HCT116 (cell line): ENCODE measurements around the gene PRELID2.

ENCODE experiments used
- CTCF ChIP-seq, 3 experiments: fragments of 200-600 bp in 1 of 3; sonication (generic) in 1 of 3; IDR thresholded peaks in 2 of 3; conservative IDR thresholded peaks in 1 of 3; 2 replicates each; pipeline ENCODE4 v1.5.1; 2012 to 2017; ENCODE audit warnings: low read depth in 2 of 3, low read length in 2 of 3, antibody characterized with exemption in 1 of 3, borderline replicate concordance in 1 of 3, control low read depth in 1 of 3, mild to moderate bottlenecking in 1 of 3, mixed read lengths in 1 of 3, mixed run types in 1 of 3, moderate library complexity in 1 of 3; ENCODE audit not compliant: insufficient read depth in 1 of 3
- EGR1 ChIP-seq: IDR thresholded peaks from 2 replicates; pipeline ENCODE4 v1.6.1; 2012; ENCODE audit warnings: low read depth
- EZH2phosphoT487 ChIP-seq: fragments of 200-600 bp; IDR thresholded peaks from 2 replicates; pipeline ENCODE4 v1.6.1; 2018; ENCODE audit warnings: antibody characterized with exemption, borderline replicate concordance
- POLR2A ChIP-seq: IDR thresholded peaks from 2 replicates; pipeline ENCODE4 v1.7.0; 2011; ENCODE audit warnings: borderline replicate concordance; ENCODE audit not compliant: insufficient read depth, insufficient read length; ENCODE audit errors: extremely low read depth
- SIN3A ChIP-seq: IDR thresholded peaks from 2 replicates; pipeline ENCODE4 v1.6.1; 2012; ENCODE audit warnings: low read depth

GRCh38 chr5:145847499-145848497 is 12.7 kb upstream of the PRELID2 start:
- TF ChIP-seq CTCF (IDR thresholded peaks at IDR 0.05 in 2 of 3, conservative IDR thresholded peaks at IDR 0.05 in 1 of 3; ENCODE audit: borderline replicate concordance in 1 of 3, insufficient read depth in 1 of 3, low read depth in 2 of 3, low read length in 2 of 3) (no peak), EGR1 (no peak), POLR2A (no peak), SIN3A (no peak), EZH2phosphoT487 (no peak)
